SK-N-SH treated with all-trans-retinoic acid at 6 μM for 48 hours (cell line): ENCODE data around the gene PLXNA4.

Experiments
- CSDC2 ChIP-seq: fragments of 250-450 bp; sonication (Bioruptor Pico); IDR thresholded peaks from 2 replicates; pipeline ENCODE4 v1.5.0; 2020; ENCODE audit warnings: mild to moderate bottlenecking, moderate library complexity
- GLIS3 ChIP-seq: fragments of 250-450 bp; sonication (Bioruptor Pico); IDR thresholded peaks from 2 replicates; pipeline ENCODE4 v1.5.0; 2020; ENCODE audit warnings: mild to moderate bottlenecking, moderate library complexity
- OSR1 ChIP-seq: fragments of 250-450 bp; sonication (Bioruptor Pico); IDR thresholded peaks from 2 replicates; pipeline ENCODE4 v1.8.0; 2022; ENCODE audit warnings: moderate library complexity, mild to moderate bottlenecking, inconsistent platforms
- RARB ChIP-seq: fragments of 250-450 bp; sonication (Bioruptor Pico); IDR thresholded peaks from 2 replicates; pipeline ENCODE4 v1.8.0; 2021; ENCODE audit warnings: mild to moderate bottlenecking, moderate library complexity
- TCF4 ChIP-seq: fragments of 250-450 bp; sonication (Bioruptor Pico); IDR thresholded peaks from 2 replicates; pipeline ENCODE4 v1.8.0; 2021; ENCODE audit warnings: mild to moderate bottlenecking, moderate library complexity, borderline replicate concordance
- ZC3H10 ChIP-seq: fragments of 250-450 bp; sonication (Bioruptor Pico); IDR thresholded peaks from 2 replicates; pipeline ENCODE4 v1.5.1; 2021; ENCODE audit warnings: mild to moderate bottlenecking, moderate library complexity
- ZNF565 ChIP-seq: fragments of 450-650 bp; formaldehyde crosslinking; conservative IDR thresholded peaks from 2 replicates; pipeline ENCODE4 v1.5.0; 2020; ENCODE audit warnings: low read depth, mild to moderate bottlenecking, moderate library complexity
- TF ChIP-seq, protein P1 (sequence below): fragments of 250-450 bp; sonication (Bioruptor Pico); IDR thresholded peaks from 2 replicates; pipeline ENCODE4 v1.5.0; 2020; ENCODE audit warnings: mild to moderate bottlenecking, moderate library complexity
- TF ChIP-seq, protein P2 (sequence below): fragments of 250-450 bp; sonication (Bioruptor Pico); IDR thresholded peaks from 2 replicates; pipeline ENCODE4 v1.8.0; 2020; ENCODE audit warnings: mild to moderate bottlenecking, moderate library complexity, borderline replicate concordance

DNA sequence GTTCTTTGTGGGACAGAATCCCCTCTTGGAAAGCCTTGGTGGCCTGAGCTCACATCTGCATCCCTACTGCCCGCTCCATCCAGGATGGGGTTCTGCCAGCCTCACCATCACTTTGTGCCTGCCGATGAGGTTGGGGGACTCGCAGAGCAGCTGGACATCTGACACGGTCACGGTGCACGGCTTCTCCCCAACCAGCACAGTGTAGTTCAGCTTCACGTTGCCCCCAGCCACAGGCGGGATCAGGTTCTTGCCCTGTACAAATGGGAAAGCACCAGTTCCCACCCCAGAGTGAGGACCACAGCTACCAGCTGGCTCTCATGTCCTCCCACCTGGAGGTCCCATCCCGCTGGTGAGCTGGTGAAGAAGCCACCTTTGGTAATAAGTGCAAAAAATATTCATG is 395.8 kb downstream of the PLXNA4 start:
- TF ChIP-seq, protein P1, sequence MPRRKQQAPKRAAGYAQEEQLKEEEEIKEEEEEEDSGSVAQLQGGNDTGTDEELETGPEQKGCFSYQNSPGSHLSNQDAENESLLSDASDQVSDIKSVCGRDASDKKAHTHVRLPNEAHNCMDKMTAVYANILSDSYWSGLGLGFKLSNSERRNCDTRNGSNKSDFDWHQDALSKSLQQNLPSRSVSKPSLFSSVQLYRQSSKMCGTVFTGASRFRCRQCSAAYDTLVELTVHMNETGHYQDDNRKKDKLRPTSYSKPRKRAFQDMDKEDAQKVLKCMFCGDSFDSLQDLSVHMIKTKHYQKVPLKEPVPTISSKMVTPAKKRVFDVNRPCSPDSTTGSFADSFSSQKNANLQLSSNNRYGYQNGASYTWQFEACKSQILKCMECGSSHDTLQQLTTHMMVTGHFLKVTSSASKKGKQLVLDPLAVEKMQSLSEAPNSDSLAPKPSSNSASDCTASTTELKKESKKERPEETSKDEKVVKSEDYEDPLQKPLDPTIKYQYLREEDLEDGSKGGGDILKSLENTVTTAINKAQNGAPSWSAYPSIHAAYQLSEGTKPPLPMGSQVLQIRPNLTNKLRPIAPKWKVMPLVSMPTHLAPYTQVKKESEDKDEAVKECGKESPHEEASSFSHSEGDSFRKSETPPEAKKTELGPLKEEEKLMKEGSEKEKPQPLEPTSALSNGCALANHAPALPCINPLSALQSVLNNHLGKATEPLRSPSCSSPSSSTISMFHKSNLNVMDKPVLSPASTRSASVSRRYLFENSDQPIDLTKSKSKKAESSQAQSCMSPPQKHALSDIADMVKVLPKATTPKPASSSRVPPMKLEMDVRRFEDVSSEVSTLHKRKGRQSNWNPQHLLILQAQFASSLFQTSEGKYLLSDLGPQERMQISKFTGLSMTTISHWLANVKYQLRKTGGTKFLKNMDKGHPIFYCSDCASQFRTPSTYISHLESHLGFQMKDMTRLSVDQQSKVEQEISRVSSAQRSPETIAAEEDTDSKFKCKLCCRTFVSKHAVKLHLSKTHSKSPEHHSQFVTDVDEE (CRISPR knock-in tag), result no peak
- TF ChIP-seq ZC3H10 (CRISPR knock-in tag) (no peak), RARB (CRISPR knock-in tag) (no peak), TCF4 (CRISPR knock-in tag) (no peak), OSR1 (CRISPR knock-in tag) (no peak), GLIS3 (CRISPR knock-in tag) (no peak), ZNF565 (CRISPR knock-in tag) (no peak), CSDC2 (no peak)
- TF ChIP-seq, protein P2, sequence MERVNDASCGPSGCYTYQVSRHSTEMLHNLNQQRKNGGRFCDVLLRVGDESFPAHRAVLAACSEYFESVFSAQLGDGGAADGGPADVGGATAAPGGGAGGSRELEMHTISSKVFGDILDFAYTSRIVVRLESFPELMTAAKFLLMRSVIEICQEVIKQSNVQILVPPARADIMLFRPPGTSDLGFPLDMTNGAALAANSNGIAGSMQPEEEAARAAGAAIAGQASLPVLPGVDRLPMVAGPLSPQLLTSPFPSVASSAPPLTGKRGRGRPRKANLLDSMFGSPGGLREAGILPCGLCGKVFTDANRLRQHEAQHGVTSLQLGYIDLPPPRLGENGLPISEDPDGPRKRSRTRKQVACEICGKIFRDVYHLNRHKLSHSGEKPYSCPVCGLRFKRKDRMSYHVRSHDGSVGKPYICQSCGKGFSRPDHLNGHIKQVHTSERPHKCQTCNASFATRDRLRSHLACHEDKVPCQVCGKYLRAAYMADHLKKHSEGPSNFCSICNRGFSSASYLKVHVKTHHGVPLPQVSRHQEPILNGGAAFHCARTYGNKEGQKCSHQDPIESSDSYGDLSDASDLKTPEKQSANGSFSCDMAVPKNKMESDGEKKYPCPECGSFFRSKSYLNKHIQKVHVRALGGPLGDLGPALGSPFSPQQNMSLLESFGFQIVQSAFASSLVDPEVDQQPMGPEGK (CRISPR knock-in tag), result no peak
